Measurements from ENCODE around the gene CYP2E1.
"Not testable (repeated sequence)": the region's sequence is repeated elsewhere in the genome, so short reads cannot be mapped to it uniquely, and the experiment has no call there.

The CYP2E1 gene

DNA sequence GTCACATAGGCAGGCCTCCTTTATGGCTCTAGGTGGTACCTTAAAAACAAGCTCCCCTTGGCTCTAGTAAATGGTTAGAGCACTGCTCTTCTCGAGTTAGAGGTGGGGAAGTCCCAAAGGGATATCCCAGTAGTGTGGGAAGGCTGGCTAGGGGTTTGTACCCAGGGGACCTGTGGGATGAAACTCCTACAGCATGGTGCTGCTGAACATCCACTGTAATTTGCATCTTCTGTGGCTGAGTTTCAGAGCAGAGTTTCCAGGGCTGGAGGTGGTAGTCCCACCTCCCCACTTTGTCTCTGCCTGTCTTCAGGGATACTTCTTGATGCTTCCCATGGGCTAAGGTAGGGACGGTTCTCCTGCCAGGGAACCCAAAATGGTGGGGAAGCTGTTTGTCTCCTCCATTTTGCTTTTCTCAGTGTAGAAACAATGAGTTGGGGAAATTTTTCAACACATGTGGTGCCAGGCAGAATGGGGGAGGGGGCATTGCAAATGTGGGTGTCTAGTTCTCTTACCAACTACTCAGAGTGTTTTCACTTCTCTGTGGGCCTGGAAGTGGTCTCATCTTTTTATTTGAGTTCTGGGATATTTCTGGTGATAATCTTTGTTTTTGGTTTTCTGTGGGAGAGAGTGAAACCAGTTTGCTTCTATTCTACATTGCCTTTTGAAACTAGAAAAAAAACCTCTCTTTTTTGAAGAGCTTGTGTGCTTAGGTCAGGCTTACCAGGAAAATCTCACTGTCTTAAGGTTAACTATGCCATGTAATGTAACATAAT lies 37.2 kb upstream of the CYP2E1 start:
- no peak overlapping the region for H3K4me3 ChIP-seq (ENCODE audit: low read depth, low read length)
- TF ChIP-seq, protein P1, sequence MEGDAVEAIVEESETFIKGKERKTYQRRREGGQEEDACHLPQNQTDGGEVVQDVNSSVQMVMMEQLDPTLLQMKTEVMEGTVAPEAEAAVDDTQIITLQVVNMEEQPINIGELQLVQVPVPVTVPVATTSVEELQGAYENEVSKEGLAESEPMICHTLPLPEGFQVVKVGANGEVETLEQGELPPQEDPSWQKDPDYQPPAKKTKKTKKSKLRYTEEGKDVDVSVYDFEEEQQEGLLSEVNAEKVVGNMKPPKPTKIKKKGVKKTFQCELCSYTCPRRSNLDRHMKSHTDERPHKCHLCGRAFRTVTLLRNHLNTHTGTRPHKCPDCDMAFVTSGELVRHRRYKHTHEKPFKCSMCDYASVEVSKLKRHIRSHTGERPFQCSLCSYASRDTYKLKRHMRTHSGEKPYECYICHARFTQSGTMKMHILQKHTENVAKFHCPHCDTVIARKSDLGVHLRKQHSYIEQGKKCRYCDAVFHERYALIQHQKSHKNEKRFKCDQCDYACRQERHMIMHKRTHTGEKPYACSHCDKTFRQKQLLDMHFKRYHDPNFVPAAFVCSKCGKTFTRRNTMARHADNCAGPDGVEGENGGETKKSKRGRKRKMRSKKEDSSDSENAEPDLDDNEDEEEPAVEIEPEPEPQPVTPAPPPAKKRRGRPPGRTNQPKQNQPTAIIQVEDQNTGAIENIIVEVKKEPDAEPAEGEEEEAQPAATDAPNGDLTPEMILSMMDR (IDR thresholded peaks at IDR 0.05; ENCODE audit: insufficient read depth, low read depth, low read length, missing control alignments): no peak

DNA sequence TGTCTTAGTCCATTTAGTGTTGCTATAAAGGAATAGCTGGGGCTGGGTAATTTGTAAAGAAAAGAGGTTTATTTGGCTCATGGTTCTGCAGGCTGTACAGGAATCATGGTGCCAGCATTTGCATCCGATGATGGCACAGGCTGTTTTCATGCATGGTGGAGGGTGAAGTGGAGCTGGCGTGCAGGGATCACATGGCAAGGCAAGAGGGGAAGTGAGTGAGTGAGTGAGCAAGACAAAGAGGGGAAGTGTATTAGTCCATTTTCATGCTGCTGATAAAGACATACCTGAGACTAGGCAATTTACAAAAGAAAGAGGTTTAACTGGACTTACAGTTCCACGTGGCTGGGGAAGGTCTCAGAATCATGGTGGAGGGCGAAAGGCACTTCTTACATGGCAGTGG lies 33.6 kb upstream of the CYP2E1 start:
- DNase-seq (ENCODE audit: low read depth): not testable (repeated sequence)

More for the DNA sequence above, 37.2 kb upstream of the CYP2E1 start:
- peak; percentile 53 for DNase-seq (ENCODE audit: low read depth)

DNA sequence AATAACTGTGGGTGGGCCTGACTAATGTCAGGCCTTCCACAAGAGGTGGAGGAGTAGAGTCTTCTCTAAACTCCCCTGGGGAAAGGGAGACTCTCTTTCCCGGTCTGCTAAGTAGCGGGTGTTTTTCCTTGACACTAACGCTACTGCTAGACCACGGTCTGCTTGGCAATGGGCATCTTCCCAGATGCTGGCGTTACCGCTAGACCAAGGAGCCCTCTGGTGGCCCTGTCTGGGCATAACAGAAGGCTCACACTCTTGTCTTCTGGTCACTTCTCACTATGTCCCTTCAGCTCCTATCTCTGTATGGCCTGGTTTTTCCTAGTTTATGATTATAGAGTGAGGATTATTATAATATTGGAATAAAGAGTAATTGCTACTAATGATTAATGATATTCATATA lies 29.8 kb upstream of the CYP2E1 start:
- TF ChIP-seq, protein P1 (IDR thresholded peaks at IDR 0.05; ENCODE audit: insufficient read depth, low read depth, low read length, missing control alignments): peak; percentile 25
- DNase-seq (ENCODE audit: low read depth): peak; percentile 10
- not testable (repeated sequence) for H3K4me3 ChIP-seq (ENCODE audit: low read depth, low read length)

More for the DNA sequence above, 33.6 kb upstream of the CYP2E1 start:
- H3K4me3 ChIP-seq (ENCODE audit: low read depth, low read length): not testable (repeated sequence)

DNA sequence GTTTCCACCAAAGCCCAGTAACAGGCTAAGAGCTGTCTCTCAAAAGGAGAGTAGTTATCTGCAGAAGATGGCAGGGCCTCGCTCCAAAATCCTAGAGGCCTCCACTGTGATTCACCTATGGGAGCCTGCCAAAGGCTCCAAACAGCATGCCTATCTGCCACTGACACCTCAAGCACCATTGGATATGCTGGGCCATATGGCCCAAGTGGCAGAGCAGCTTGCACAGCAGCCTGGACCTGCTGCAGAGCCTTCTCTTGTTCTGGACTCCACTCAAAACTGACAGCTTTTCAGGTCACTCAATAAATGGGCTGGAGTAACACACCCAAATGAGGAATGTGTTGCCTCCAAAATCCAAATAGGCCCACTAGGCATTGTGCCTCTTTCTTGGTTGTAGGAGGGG lies 28.0 kb upstream of the CYP2E1 start:
- not testable (repeated sequence) for DNase-seq (ENCODE audit: low read depth); H3K4me3 ChIP-seq (ENCODE audit: low read depth, low read length)

DNA sequence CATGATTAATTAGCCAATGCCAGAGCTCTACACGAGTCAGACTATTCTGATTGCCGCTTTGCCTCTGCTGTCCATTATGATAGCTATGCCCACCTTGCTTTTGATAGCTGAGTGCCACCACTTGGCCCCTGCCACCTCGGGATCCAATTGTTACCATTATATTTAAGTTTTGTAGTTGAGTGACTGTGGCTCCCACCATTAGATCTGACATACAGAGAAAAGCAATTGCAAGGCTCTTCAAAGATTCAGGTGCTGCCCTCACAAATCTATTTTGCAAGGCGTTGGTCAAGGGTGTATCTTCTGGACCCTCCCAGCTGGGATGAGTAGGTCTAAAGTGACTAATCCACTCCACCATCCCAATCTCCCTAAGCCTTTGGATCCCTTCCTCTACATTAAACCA lies 26.3 kb upstream of the CYP2E1 start:
- H3K4me3 ChIP-seq (ENCODE audit: low read depth, low read length); DNase-seq (ENCODE audit: low read depth): not testable (repeated sequence)

DNA sequence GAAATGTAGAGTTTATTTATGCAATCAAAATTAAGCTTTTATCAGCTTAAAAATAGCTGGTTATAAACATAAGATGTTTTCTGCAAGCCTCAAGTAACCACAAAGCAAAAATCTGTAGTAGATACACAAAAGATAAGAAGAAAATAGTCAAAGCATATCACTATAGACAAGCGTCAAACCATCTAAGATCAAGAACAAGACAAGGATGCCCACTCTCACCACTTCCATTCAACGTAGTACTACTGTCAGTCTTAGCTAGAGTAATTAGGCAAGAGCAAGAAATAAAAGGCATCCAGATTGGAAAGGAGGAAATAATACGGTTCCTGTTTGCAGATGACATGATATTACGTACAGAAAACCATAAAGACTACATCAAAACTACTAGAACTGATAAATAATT lies 17.5 kb upstream of the CYP2E1 start:
- H3K4me3 ChIP-seq (ENCODE audit: low read depth, low read length): no peak overlapping the region
- no peak for DNase-seq (ENCODE audit: low read depth)
- TF ChIP-seq, protein P1 (IDR thresholded peaks at IDR 0.05; ENCODE audit: insufficient read depth, low read depth, low read length, missing control alignments): no peak

DNA sequence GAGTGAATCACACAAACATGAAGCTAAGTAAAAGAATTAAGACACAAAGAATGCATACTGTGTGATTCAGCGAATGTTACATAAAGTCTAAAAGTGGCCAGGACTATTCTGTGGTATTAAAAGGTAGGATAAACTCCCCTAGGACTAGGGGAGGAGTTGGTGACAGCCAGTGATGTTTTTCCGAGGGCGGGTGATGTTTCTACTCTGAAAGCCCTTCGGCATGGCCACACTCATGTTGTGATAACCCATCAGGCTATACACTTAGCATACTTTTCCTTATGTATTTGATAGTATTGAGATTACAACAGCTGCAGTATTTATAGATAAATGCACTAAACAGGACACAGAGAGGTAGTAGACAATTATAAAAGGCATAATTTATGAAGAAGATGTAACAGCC lies 15.8 kb upstream of the CYP2E1 start:
- no peak for DNase-seq (ENCODE audit: low read depth)
- no peak overlapping the region for H3K4me3 ChIP-seq (ENCODE audit: low read depth, low read length)
- TF ChIP-seq, protein P1 (IDR thresholded peaks at IDR 0.05; ENCODE audit: insufficient read depth, low read depth, low read length, missing control alignments): no peak

DNA sequence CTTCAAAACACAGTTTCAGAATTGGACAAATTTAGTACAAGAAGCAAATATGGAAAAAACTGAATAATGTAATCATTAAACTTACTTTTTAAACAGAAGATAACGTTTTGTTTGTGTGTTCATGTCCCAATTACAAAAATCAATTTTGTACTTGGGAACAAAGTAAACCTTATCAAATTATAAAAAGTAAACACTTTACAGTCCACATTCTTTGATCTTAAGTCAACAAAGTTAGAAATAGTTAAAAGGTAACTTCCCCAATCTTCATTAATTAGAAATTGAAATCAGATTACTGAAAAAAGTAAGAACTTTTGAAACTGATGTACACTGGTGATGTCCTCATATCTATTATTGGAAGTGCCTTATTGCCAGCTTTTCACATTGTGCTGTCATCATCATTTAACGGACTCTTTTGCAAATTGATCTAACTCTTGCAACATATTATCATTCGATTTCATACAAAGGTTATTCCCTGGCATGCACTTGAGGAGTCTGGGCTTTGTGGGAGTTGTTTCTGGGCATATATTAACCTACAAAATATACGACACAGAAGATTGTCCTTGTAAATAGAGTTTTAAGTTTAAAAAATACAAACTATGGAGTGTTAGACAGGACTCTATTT lies 15.1 kb upstream of the CYP2E1 start:
- DNase-seq (ENCODE audit: low read depth): no peak
- H3K4me3 ChIP-seq (ENCODE audit: low read depth, low read length): no peak overlapping the region
- TF ChIP-seq, protein P1 (IDR thresholded peaks at IDR 0.05; ENCODE audit: insufficient read depth, low read depth, low read length, missing control alignments): no peak

All from GM12865 (cell line).